ENCODE data around the gene MYRIP.

DNA sequence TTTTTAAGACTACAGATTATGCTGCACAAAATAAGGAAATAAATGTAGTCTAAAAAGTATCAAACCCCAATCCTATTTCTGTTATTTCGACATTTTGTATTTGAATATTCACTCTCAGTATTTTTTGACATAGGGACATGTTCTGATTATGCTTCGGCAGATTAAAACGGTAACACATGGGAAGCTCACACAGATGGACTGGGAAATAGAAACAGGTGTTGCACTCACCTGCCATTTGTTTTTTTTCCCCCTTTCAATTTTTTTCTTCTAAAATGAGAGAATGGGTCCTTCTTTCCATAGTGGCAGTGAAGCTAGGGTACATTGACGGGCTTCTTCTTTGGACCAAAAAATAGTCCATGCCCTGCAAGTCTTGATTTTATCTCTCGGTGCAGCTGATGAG, 163.1 kb downstream of the MYRIP start:
- TF ChIP-seq CTCF (IDR thresholded peaks at IDR 0.05) (no peak), POLR2A (IDR thresholded peaks at IDR 0.05) (no peak), EP300 (IDR thresholded peaks at IDR 0.05) (no peak), POLR2AphosphoS5 (IDR thresholded peaks at IDR 0.05) (no peak)

All from suprapubic skin (tissue), 4 donors.